Psoas muscle (tissue), 8 donors: ENCODE results near the gene SFXN3. TPM values are rescaled to one million over a fixed set of nuclear protein-coding genes. Genes with fewer than 3 reads are reported as not detected.

ENCODE experiments used
- ATAC-seq, 4 donors: fragments of 200-7000 bp; cut with Tn5 transposase; one replicate each; pipeline ENCODE4 v1.9.1; 2020; ENCODE audit warnings: moderate library complexity in 3 of 4, mild to moderate bottlenecking in 2 of 4
- DNase-seq, 2 donors: peaks; one replicate each; pipeline ENCODE4 v3.0.0-alpha.2; 2020
- H3K27ac ChIP-seq: fragments of 200-600 bp; one replicate; pipeline ENCODE4 v1.8.0; 2022
- H3K27me3 ChIP-seq, 3 donors: fragments of 200-600 bp in 1 of 3; one replicate each; pipeline versions ENCODE4 v1.6.1 to v1.8.0; 2013 to 2022; ENCODE audit warnings: low read length in 2 of 3, mild to moderate bottlenecking in 2 of 3, moderate library complexity in 1 of 3; ENCODE audit not compliant: insufficient read depth in 3 of 3
- H3K36me3 ChIP-seq, 2 donors: fragments of 200-600 bp in 1 of 2; one replicate each; pipeline versions ENCODE4 v1.6.1 to v1.8.0; 2013 to 2022; ENCODE audit warnings: low read depth in 1 of 2, mild to moderate bottlenecking in 1 of 2, moderate library complexity in 1 of 2; ENCODE audit not compliant: insufficient read depth in 1 of 2
- H3K4me1 ChIP-seq: fragments of 200-600 bp; one replicate; pipeline ENCODE4 v1.8.0; 2022
- H3K4me3 ChIP-seq: fragments of 200-600 bp; one replicate; pipeline ENCODE4 v1.8.0; 2022; ENCODE audit warnings: mild to moderate bottlenecking
- H3K9me3 ChIP-seq: fragments of 200-600 bp; one replicate; pipeline ENCODE4 v1.8.0; 2022
- WGBS, 3 donors: extraction: QIAGEN DNeasy Blood & Tissue Kit; methylation state at CpG; one replicate each; pipeline versions ENCODE4 v1.1.6 to v1.1.7; 2013; 5-methylcytosine and 5-hydroxymethylcytosine counted together
- intact Hi-C, 2 donors: fragments of 100-400 bp; cut with DNase I; formaldehyde crosslinking; loops; one replicate each; pipeline versions ENCODE4 v1.11.0 to v1.14.2; 2022
- polyA plus RNA-seq, 3 donors: library from polyadenylated mRNA; stranded (reverse); fragments of 200-250 nt; gene quantifications; one replicate each; pipeline ENCODE4 v1.2.3, GENCODE V29; 2013
- total RNA-seq, 4 donors: library from RNA; stranded (reverse); fragmentation: NEBNext Ultra II Directional in 2 of 4; extraction: Animal tissue kit (Norgen Biotek cat#: 25700) in 2 of 4; gene quantifications; one replicate each; pipeline versions ENCODE4 v1.2.1 to v1.2.4, GENCODE V29; 2021 to 2023
- TF ChIP-seq, protein P1 (sequence below): fragments of 200-600 bp; IDR thresholded peaks from one replicate; pipeline ENCODE4 v1.8.0; 2022; ENCODE audit warnings: antibody characterized with exemption
- donor health status: healthy with polysubstance abuse.
- donor health status: DM: no; HTN: no; CAD: no; lungs with moderate emphysema.
- donor health status: Bipolar disorder and iron deficiency.
- donor health status: healthy.
- donor health status: DM: yes; HTN: yes; CAD: no.
- donor health status: DM: no; HTN: no; CAD: no.
- donor health status: DM: no; HTN: no; CAD: no.
- donor health status: DM: yes; HTN: yes; CAD: no.

SFXN3 gene
- total and polyA plus RNA-seq, 7 donors = 3.2 to 7.0 (median 4.9) TPM

DNA sequence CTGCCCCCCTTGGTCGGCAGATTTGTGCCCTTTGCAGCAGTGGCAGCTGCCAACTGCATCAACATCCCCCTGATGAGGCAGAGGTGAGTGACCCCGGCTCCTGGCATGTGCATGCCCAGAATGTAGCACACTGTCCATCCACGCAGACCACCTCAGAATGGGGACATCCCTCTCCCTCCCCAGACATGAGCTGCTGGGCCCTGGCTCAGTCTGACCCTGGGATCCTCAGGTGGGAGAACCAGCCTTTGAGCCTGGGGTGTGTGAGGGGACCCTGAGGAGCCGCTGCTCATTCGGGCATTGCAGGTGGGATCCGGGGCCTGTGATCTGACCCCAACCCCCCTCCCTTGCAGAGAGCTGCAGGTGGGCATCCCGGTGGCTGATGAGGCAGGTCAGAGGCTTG lies 5.7 kb downstream of the SFXN3 start:
- intact Hi-C loops = loop anchor here (5.0 kb wide), 2 partner anchors 36 to 106 kb away; no protein-coding TSS in a partner anchor
- peaks cover 13% of the 10 kb centered on the region for H3K4me1 ChIP-seq
- no peaks in the 10 kb centered on the region for H3K9me3 ChIP-seq
- H3K27ac ChIP-seq = no peak overlapping the region
- ATAC-seq (no peak), DNase-seq (no peak)
- WGBS, 3 donors = 76 to 87% (median 80%) methylated on average over 7 of the region's 7 CpGs
- H3K36me3 ChIP-seq = peaks cover 0 to 37% of the 10 kb centered on the region in 2 donors
- no peak overlapping the region for H3K4me3 ChIP-seq
- H3K27me3 ChIP-seq = no peaks in the 10 kb centered on the region
- TF ChIP-seq, protein P1, sequence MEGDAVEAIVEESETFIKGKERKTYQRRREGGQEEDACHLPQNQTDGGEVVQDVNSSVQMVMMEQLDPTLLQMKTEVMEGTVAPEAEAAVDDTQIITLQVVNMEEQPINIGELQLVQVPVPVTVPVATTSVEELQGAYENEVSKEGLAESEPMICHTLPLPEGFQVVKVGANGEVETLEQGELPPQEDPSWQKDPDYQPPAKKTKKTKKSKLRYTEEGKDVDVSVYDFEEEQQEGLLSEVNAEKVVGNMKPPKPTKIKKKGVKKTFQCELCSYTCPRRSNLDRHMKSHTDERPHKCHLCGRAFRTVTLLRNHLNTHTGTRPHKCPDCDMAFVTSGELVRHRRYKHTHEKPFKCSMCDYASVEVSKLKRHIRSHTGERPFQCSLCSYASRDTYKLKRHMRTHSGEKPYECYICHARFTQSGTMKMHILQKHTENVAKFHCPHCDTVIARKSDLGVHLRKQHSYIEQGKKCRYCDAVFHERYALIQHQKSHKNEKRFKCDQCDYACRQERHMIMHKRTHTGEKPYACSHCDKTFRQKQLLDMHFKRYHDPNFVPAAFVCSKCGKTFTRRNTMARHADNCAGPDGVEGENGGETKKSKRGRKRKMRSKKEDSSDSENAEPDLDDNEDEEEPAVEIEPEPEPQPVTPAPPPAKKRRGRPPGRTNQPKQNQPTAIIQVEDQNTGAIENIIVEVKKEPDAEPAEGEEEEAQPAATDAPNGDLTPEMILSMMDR = no peak

DNA sequence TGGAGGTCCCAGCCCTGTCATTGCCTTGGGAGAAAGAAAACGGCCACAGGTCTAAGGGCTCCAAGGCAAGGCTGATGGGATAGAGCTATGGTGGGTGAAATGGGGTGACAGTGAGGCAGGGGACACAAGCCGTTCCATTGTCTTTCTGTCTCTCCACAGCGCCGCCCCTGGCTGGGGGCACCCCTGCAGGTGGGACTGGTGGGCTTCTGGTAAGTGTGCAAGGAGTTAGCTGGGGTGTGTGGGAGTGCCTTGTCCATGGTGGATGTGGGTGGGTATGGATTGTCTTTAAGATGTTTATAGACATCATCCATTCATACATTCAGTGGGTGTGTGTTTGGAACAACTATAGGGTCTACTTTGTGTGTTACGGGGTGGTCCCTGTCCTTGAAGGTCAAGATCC lies 7.5 kb downstream of the SFXN3 start:
- Histone ChIP-seq H3K27me3 (no peaks in the 10 kb centered on the region), H3K4me1 (peaks cover 10% of the 10 kb centered on the region), H3K27ac (no peak overlapping the region), H3K9me3 (no peaks in the 10 kb centered on the region), H3K4me3 (no peak overlapping the region), H3K36me3 (peaks cover 0 to 37% of the 10 kb centered on the region in 2 donors)
- WGBS, 3 donors = 69 to 74% (median 71%) methylated on average over 5 of the region's 5 CpGs
- TF ChIP-seq, protein P1 = no peak
- intact Hi-C loops = loop anchor here (5.0 kb wide), 2 partner anchors 34 to 104 kb away; no protein-coding TSS in a partner anchor
- no peak for DNase-seq
- no peak for ATAC-seq

DNA sequence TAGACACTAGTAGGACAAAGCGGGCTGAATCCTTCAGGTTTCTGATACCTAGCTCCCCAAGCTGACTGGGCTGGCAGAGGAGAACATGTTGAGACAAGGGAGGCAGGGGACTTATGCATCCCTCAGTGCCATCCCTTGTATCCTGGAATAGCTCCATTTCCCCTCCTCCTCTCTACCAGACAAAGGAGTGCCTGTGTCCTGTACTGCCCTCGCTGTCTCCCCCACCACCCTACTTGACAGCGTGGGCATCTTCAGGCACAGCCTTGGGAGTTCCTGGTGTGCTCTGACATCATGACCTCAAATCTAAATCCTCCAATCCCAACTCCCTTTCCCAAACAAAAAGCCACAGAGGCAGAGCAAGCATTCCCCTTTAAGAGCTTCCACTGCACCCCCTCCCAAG lies 9.0 kb downstream of the SFXN3 start:
- Histone ChIP-seq H3K27me3 (no peaks in the 10 kb centered on the region), H3K4me3 (no peak overlapping the region), H3K4me1 (peaks cover 10% of the 10 kb centered on the region), H3K9me3 (no peaks in the 10 kb centered on the region), H3K36me3 (peaks cover 0 to 30% of the 10 kb centered on the region in 2 donors), H3K27ac (no peak overlapping the region)
- WGBS, 3 donors = 90 to 100% (median 90%) methylated on average over 3 of the region's 3 CpGs
- TF ChIP-seq, protein P1 = no peak
- no peak for ATAC-seq
- intact Hi-C loops = loop anchor here in 1 of 2 donors (2.0 kb wide), 1 partner anchor 27 kb away; no protein-coding TSS in a partner anchor
- no peak for DNase-seq

DNA sequence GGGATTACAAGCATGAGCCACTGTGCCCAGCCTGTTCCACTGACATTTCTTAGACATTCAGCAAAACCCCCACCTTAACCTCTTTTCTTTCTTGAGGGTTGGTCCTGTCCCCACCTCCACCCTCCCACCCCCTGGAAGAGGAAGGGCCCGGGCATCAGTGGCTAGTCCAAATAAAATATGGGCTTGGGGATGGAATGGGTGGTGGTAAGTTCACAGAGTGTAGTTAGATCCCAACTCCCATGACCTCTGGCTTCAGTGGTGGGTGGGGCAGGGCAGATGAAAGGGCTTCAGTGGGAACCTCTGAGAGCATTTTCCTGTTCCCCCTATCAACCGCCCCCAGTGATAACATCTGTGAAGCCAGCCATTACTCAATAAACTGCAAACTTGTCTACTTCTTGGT lies 9.8 kb downstream of the SFXN3 start:
- Histone ChIP-seq H3K4me3 (no peak overlapping the region), H3K27me3 (no peaks in the 10 kb centered on the region), H3K9me3 (no peaks in the 10 kb centered on the region), H3K4me1 (peaks cover 10% of the 10 kb centered on the region), H3K36me3 (peaks cover 0 to 22% of the 10 kb centered on the region in 2 donors), H3K27ac (no peak overlapping the region)
- intact Hi-C loops = loop anchor here in 1 of 2 donors (2.0 kb wide), 1 partner anchor 26 kb away; no protein-coding TSS in a partner anchor
- no peak for DNase-seq
- 42 to 71% (median 50%) methylated on average over 2 of the region's 2 CpGs for WGBS, 3 donors
- ATAC-seq = no peak
- TF ChIP-seq, protein P1 = no peak
